Amniotic epithelial cell (primary cell): Measurements from ENCODE around the gene OR51D1.

ENCODE experiments used
- DNase-seq: peaks from one replicate; pipeline ENCODE4 v3.0.0-alpha.2; 2010; ENCODE audit warnings: low read depth

OR51D1 gene

GRCh38 chr11:4644233-4644632 lies 7.0 kb downstream of the OR51D1 start:
- no peak for DNase-seq

GRCh38 chr11:4645974-4646373 lies 8.7 kb downstream of the OR51D1 start:
- no peak for DNase-seq

- DNase-seq, result no peak
These were observed 10.5 kb downstream of the OR51D1 start for GRCh38 chr11:4647766-4648165.

- no peak for DNase-seq
These were observed 17.5 kb downstream of the OR51D1 start for GRCh38 chr11:4654635-4655369.

GRCh38 chr11:4658629-4659445 lies 21.6 kb downstream of the OR51D1 start:
- DNase-seq, result peak; percentile 37

- DNase-seq, result no peak
These were observed 25.6 kb downstream of the OR51D1 start for GRCh38 chr11:4662876-4663275.

- DNase-seq, result no peak
These were observed 26.9 kb downstream of the OR51D1 start for GRCh38 chr11:4664183-4664582.

GRCh38 chr11:4664786-4665185 lies 27.5 kb downstream of the OR51D1 start:
- DNase-seq, result peak; percentile 38

GRCh38 chr11:4665424-4665823 lies 28.1 kb downstream of the OR51D1 start:
- DNase-seq, result peak; percentile 78

- no peak for DNase-seq
These were observed 34.5 kb downstream of the OR51D1 start for GRCh38 chr11:4671741-4672140.

- DNase-seq, result peak; percentile 39
These were observed 35.2 kb downstream of the OR51D1 start for GRCh38 chr11:4672470-4672869.

GRCh38 chr11:4673781-4674180 lies 36.5 kb downstream of the OR51D1 start:
- no peak for DNase-seq

- no peak for DNase-seq
These were observed 40.7 kb downstream of the OR51D1 start for GRCh38 chr11:4677948-4678347.

- DNase-seq, result no peak
These were observed 43.1 kb downstream of the OR51D1 start for GRCh38 chr11:4680341-4680740.

- peak; percentile 11 for DNase-seq
These were observed 45.5 kb downstream of the OR51D1 start for GRCh38 chr11:4682623-4683419.

- DNase-seq, result no peak
These were observed 47.5 kb downstream of the OR51D1 start for GRCh38 chr11:4684631-4685285.
